ENCODE data around the gene TMEM185A. TPM values are rescaled to one million over a fixed set of nuclear protein-coding genes. Genes with fewer than 3 reads are reported as not detected.

TMEM185A gene
- 10.2 and 23.7 TPM in 2 replicates for total RNA-seq

DNA sequence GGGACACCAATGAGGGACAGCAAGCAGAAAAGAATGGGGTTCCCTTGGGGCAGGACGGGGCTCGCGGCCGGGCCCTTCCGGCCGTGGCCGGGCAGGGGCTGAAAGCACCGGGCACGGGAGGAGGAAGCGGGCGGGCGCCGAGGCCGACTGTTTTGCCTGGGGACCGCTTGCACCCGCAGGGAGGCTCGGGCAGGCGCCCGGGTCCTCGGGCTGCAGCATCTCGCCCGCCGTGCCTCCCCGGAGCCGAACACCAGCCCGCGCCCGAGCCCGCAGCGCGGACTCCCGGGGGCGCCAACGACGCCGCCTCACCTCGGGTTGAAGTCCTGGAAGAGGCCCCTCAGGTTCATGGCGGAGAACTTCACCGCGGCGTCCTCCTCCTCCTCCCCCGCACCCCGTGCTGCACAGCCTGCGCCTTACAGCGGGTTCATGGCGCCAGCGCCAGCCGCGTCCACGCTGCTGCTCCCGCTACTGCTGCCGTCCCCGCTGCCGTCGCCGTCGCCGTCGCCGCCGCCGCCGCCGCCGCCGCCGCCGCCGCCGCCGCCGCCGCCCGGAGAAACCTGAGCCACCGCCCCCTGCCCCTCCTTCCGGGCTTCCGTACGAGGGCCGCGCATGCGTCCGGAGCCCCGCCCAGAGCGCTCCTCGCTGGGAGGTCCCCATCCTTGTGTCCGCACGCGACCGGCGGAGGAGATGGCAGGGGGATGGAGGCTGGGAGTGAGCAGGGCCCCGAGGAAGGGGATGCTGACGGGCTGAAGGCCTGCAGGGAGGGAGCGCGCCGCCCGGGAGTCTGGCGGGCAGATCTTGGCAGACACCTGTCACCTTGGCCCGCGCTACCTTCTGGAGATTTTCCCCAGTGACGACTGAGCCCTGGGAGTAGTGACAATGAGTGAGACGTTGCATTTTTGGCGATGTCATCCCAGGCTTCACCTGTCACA lies at the start of gene TMEM185A:
TSS of gene TMEM185A (minus strand) at position 559 of the 932 bp plus-strand sequence. CDS start at position 347, 212 bp downstream.

DNA sequence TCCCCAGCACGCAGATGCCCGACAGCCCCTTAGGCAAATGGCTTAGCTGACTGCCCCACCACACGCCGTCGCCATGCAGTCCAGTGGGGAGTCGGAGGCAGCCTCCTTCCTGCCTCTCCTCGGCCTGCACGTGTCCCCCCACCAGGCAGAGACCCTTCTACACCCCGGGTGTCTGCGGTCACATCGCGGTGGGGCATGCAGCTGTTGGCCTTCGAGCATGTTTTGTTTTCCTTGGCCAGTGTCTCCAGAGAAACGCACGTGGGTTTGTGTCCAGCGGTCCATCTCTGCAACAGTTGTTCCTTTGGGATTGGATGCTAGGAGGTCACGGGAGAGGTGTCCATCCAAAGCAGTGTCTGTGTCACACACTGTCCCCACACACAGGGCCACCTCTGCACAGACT lies 36.4 kb downstream of the TMEM185A start, which contains the start of gene HSFX2:
TSS of gene HSFX2 (minus strand) at position 101 of the 400 bp plus-strand sequence. CDS start 614 bp downstream, outside the sequence.

DNA sequence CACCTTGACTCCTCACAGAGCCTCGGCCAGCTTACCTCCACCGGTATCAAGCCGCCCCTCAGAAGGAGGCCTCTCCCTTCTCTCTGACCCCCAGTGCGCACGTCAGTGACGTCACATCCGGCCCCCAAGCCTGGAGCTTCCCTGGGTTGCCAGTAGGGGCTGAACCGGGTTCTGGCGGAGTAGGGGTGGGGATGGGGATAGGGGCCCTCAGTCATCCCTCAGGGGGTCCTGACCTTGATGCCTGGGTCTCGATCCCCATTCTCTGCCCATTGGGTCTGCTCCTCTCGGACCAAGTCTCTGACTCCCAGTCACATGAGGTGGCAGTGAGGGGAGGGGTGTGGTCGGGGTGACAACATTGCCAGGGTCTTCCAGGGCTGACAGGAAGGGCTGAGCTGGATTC lies 44.2 kb downstream of the TMEM185A start, which contains the start of gene MAGEA9B:
TSS of gene MAGEA9B (minus strand) at position 101 of the 400 bp plus-strand sequence. CDS start 4,280 bp downstream, outside the sequence.

DNA sequence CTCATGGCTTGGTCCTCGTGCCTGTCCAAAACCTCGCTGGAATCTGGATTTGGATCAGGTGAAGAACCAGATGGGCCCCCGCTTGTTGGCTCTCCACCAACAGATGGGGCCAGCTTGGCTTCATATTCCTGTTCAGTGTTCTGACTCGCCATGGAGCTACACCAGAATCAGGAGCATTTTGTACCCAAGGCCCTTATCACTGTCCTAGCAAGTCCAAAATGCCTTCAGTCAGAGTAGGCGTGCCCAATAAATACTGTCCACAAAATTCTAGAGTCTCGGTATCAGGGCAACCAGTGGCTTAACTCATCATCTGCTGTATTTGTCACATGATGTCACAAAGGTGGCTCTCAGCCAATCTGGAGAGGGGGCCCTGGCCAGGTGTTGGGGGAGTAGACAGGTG lies 81.9 kb downstream of the TMEM185A start, which contains the start of gene HSFX3:
TSS of gene HSFX3 (minus strand) at position 224 of the 400 bp plus-strand sequence. CDS start at position 152, 72 bp downstream.

Other genes starting within 250 kb of the TMEM185A start
- 15.7 and 35.0 TPM in 2 replicates for gene IDS, start 126.5 kb downstream of the TMEM185A start, total RNA-seq
- 10.5 and 17.2 TPM in 2 replicates for gene EOLA1, start 90.8 kb downstream of the TMEM185A start, total RNA-seq
- not detected in 2 replicates for gene HSFX3, start 81.9 kb downstream of the TMEM185A start, total RNA-seq
- gene MAGEA9B, start 44.3 kb downstream of the TMEM185A start, total RNA-seq: not detected in 2 replicates
- gene HSFX2, start 36.5 kb downstream of the TMEM185A start, total RNA-seq: 0.16 TPM in 1 of 2 replicates, not detected in the other
- gene MAGEA11, start 80.3 kb upstream of the TMEM185A start, total RNA-seq: not detected in 2 replicates
- gene HSFX1, start 142.3 kb upstream of the TMEM185A start, total RNA-seq: 0.16 and 1.7 TPM in 2 replicates
- not detected in 2 replicates for gene MAGEA9, start 150.1 kb upstream of the TMEM185A start, total RNA-seq
- not detected in 2 replicates for gene MAGEA8, start 249.4 kb upstream of the TMEM185A start, total RNA-seq